Loucy (cell line): ENCODE data around the gene SULT1C3.

Source experiments
- CTCF ChIP-seq: fragments of 200-600 bp; sonication (generic); conservative IDR thresholded peaks from 2 replicates; pipeline ENCODE4 v1.5.1; 2014; ENCODE audit warnings: mild to moderate bottlenecking, antibody characterized with exemption, low read length
- EZH2phosphoT487 ChIP-seq: fragments of 200-600 bp; IDR thresholded peaks from 2 replicates; pipeline ENCODE4 v1.6.1; 2018; ENCODE audit warnings: antibody characterized with exemption, mild to moderate bottlenecking, moderate library complexity, borderline replicate concordance

- TF ChIP-seq CTCF (no peak), EZH2phosphoT487 (no peak)
Observed at GRCh38 chr2:108229875-108230274, 9.9 kb upstream of the SULT1C3 start.
